ENCODE results near the gene GBP1.
A peak's percentile ranks its signal among the peaks of the same experiment; 100 is the strongest.
"Not testable (repeated sequence)": the region's sequence is repeated elsewhere in the genome, so short reads cannot be mapped to it uniquely, and the experiment has no call there.

Gene GBP1, protein sequence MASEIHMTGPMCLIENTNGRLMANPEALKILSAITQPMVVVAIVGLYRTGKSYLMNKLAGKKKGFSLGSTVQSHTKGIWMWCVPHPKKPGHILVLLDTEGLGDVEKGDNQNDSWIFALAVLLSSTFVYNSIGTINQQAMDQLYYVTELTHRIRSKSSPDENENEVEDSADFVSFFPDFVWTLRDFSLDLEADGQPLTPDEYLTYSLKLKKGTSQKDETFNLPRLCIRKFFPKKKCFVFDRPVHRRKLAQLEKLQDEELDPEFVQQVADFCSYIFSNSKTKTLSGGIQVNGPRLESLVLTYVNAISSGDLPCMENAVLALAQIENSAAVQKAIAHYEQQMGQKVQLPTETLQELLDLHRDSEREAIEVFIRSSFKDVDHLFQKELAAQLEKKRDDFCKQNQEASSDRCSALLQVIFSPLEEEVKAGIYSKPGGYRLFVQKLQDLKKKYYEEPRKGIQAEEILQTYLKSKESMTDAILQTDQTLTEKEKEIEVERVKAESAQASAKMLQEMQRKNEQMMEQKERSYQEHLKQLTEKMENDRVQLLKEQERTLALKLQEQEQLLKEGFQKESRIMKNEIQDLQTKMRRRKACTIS

GRCh38 chr1:89065079-89065868, at the start of gene GBP1:
Gene GBP1, minus strand, starts transcription at chr1:89065208. Its CDS starts 1,974 bp downstream, at chr1:89063234.
- FAIRE-seq (peak; percentile 95), DNase-seq (ENCODE audit: insufficient read length, low spot score) (no peak)
- no peak for TF ChIP-seq POLR2A (IDR thresholded peaks at IDR 0.05; ENCODE audit: low read depth, low read length)

DNA sequence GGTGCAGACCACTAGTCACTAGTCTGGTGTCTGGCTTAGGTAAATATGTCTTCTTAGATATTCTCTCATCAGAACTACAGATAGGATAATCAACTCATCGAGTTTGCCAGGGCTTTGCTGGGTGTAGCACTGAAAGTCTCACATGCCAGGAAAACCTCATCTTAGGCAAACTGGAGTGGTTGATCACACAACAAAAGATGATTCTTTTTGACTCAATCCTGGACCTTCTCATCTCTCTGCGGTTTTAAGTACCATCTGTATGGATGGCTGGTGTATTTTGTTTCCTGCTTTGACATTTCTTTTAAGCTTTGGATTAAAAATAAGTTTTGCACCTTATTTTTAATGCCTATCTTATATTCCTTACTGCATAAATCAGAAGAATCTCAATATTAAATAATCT, 49.7 kb upstream of the GBP1 start:
- TF ChIP-seq POLR2A (IDR thresholded peaks at IDR 0.05; ENCODE audit: low read depth, low read length): no peak
- DNase-seq (ENCODE audit: insufficient read length, low spot score) (no peak), FAIRE-seq (no peak)

- FAIRE-seq: no peak
Observed at GRCh38 chr1:89112871-89113613, 48.0 kb upstream of the GBP1 start.

DNA sequence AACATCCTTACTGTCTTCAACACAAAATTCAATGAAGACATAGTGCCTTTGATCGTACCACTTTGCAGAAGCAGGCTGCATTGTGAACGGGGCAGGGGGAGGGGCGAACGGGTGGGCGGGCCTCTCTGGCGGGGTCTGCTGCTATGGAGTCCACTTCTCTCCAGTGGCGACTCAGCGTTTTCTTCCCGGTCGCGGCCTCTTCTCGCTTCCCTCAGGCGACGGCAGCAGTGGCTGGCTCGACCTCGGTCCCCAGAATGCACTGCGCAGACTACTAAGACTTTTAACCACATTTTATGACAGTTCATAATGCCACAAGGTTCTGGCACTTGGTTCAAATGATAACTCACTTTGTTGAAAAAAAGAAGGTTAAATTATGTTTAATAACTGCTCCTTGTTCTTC, 39.7 kb upstream of the GBP1 start:
- no peak for TF ChIP-seq POLR2A (IDR thresholded peaks at IDR 0.05; ENCODE audit: low read depth, low read length)
- FAIRE-seq: no peak
- no peak for DNase-seq (ENCODE audit: insufficient read length, low spot score)

More at GRCh38 chr1:89112871-89113613, 48.0 kb upstream of the GBP1 start:
- TF ChIP-seq POLR2A (IDR thresholded peaks at IDR 0.05; ENCODE audit: low read depth, low read length): no peak
- DNase-seq (ENCODE audit: insufficient read length, low spot score): no peak

DNA sequence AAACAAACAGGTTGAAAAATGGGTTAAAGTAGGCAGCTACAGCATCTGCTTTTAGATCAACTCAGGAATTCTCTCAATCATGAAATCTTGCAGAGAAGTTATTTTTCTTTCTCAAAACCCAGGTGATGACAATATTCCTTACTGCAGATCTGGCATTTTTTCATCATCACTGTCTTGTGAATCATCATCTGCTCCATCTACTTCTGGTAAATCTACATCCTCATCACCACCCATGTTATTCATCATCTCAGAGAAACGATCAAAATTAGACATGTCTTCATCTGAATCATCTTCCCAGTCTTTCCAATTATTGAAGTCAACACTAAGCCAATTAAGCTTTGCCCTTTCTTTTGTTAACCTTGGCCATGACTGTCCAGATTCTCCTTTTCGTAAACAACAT, 39.1 kb upstream of the GBP1 start:
- DNase-seq (ENCODE audit: insufficient read length, low spot score): no peak
- no peak for FAIRE-seq

DNA sequence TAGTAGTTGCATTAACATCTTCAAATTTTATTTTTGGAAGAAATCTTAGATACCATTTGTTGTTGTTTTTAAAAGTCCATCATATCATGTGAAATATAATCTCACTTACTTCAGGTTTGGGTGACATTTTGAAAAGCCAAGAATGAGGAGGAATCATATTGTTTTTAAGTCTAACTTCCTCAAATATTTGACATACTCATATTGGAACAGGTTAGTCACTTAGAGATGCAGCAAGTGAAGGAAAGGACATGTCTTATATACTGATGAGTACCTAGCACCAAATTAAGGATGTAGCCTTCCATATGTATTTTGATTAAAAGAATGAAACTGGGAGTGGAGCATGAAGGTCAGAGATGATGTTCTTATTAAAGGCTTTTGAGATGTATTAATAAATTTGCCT, 37.0 kb upstream of the GBP1 start:
- FAIRE-seq (no peak), DNase-seq (ENCODE audit: insufficient read length, low spot score) (no peak)
- no peak for TF ChIP-seq POLR2A (IDR thresholded peaks at IDR 0.05; ENCODE audit: low read depth, low read length)

More for the DNA sequence above, 39.1 kb upstream of the GBP1 start:
- no peak for TF ChIP-seq POLR2A (IDR thresholded peaks at IDR 0.05; ENCODE audit: low read depth, low read length)

GRCh38 chr1:89100412-89100811, 35.4 kb upstream of the GBP1 start:
- DNase-seq (ENCODE audit: insufficient read length, low spot score) (no peak), FAIRE-seq (no peak)
- no peak for TF ChIP-seq POLR2A (IDR thresholded peaks at IDR 0.05; ENCODE audit: low read depth, low read length)

DNA sequence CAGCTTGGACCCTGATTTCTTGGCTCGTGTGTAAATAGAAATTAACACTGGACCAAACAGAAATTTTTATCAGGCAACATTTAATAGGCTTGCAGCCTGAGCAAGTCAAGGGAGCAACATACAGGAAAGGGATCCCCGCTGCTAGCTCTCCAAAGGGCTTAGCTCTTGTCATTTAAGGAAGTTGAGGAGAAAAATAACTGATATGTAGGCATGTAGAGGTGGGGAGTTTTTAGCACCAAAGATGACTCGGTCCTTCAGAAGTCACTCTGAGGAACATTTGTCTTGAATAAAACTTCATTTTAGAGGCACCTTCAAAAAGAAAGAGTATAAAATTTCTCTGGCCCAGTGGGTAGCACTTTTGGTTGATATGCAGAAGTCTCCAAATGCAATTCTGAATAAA, 33.8 kb upstream of the GBP1 start:
- TF ChIP-seq POLR2A (IDR thresholded peaks at IDR 0.05; ENCODE audit: low read depth, low read length): no peak
- FAIRE-seq (no peak), DNase-seq (ENCODE audit: insufficient read length, low spot score) (no peak)

DNA sequence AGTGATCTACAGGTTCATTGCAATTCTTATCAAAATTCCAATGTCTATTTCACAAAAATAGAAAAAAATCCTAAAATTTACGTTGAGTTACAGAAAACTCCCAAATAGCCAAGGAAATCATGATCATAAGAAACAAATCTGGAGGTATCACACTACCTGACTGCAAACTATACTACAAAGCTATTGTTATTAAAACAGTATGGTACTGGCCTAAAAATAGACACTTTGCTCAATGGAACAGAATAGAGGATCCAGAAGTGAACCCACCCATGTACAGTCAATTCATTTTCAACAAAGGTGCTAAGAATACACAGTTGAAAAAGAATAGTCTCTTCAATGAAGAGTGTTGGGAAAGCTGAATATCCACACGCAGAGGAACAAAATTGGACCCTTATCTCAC, 30.7 kb upstream of the GBP1 start:
- no peak for DNase-seq (ENCODE audit: insufficient read length, low spot score)
- TF ChIP-seq POLR2A (IDR thresholded peaks at IDR 0.05; ENCODE audit: low read depth, low read length): no peak
- no peak for FAIRE-seq

DNA sequence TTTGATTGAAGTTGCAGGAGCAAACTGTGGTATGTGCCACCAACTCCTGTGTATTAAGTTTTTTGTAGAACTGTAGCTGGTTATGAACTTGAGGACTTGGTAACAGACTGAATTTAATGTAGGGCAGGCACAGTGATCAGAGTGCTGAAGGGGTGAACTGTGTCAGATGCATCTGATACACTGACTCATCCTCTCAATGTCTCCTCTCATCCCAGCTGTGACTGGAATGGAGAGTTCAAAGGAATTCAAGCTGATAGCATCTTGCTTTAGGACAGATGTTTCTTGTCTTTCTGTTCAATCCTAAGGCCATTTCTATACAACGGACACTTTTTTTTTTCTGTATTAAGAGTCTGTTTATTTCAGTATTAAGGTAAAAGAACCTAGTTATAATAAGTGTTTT, 25.0 kb upstream of the GBP1 start:
- no peak for FAIRE-seq
- TF ChIP-seq POLR2A (IDR thresholded peaks at IDR 0.05; ENCODE audit: low read depth, low read length): no peak
- DNase-seq (ENCODE audit: insufficient read length, low spot score): no peak

DNA sequence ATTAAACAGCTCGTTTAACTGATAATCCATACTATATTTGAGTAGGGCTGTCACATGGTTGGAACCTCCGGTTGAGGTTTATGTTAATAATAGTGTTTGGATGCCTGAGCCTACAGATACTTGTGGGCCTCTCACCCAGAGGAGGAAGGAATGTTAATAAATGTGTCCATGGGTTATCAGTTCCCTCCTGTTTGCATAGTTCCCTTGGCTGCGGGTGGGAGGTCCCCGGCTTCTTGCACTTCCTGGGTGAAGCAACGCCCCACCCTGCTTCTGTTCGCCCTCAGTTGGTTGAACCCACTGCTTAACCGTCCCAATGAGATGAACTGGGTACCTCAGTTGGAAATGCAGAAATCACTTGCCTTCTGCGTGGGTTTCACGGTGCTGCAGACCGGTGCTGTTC, 23.6 kb upstream of the GBP1 start:
- no peak for TF ChIP-seq POLR2A (IDR thresholded peaks at IDR 0.05; ENCODE audit: low read depth, low read length)
- no peak for FAIRE-seq
- DNase-seq (ENCODE audit: insufficient read length, low spot score): no peak

GRCh38 chr1:89087241-89087640, 22.2 kb upstream of the GBP1 start:
- FAIRE-seq: no peak
- DNase-seq (ENCODE audit: insufficient read length, low spot score): no peak
- TF ChIP-seq POLR2A (IDR thresholded peaks at IDR 0.05; ENCODE audit: low read depth, low read length): no peak

DNA sequence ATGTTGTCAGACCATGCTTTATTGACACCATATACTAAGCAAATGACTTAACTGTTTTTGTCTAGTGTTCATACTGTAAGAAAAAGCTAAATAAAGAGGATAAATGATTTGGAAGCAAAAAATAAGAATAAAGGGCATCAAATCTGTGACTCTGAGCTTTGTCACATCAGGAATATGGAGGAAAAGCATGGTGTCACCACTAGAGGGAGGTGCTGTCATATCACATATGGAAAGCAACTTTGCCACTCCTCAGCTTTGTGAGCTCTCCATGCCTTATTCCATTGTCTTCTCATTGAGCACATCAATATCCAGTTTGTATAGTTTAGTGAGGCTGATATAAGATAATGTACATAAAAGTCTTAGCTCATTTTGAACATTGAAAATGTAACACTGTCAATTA, 20.8 kb upstream of the GBP1 start:
- TF ChIP-seq POLR2A (IDR thresholded peaks at IDR 0.05; ENCODE audit: low read depth, low read length): no peak
- DNase-seq (ENCODE audit: insufficient read length, low spot score): peak; percentile 19
- peak; percentile 79 for FAIRE-seq

DNA sequence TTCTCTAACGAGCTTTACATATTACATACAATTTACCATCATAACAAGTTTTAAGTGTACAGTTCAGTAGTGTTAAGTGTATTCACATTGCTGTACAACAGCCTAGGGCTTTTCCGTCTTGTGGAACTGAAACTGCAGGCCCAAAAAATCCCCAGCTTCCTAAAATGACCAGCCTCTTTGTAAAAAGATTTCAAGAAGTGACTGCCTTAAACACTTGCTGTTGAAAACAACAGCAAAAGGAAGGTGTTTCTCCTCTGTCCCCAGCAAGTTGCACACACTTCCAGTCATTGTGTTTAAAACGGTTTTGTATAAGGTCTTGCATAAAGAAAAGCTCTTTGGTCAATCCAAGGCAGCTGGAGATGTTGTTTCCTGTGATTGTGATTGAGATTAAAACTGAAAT, 16.0 kb upstream of the GBP1 start:
- TF ChIP-seq POLR2A (IDR thresholded peaks at IDR 0.05; ENCODE audit: low read depth, low read length): no peak
- no peak for DNase-seq (ENCODE audit: insufficient read length, low spot score)
- no peak for FAIRE-seq

GRCh38 chr1:89080068-89080467, 15.1 kb upstream of the GBP1 start:
- not testable (repeated sequence) for FAIRE-seq; DNase-seq (ENCODE audit: insufficient read length, low spot score)

GRCh38 chr1:89072466-89073065, 7.6 kb upstream of the GBP1 start:
- DNase-seq (ENCODE audit: insufficient read length, low spot score); FAIRE-seq: not testable (repeated sequence)
